ENCODE measurements around the gene ITPA.

DNA sequence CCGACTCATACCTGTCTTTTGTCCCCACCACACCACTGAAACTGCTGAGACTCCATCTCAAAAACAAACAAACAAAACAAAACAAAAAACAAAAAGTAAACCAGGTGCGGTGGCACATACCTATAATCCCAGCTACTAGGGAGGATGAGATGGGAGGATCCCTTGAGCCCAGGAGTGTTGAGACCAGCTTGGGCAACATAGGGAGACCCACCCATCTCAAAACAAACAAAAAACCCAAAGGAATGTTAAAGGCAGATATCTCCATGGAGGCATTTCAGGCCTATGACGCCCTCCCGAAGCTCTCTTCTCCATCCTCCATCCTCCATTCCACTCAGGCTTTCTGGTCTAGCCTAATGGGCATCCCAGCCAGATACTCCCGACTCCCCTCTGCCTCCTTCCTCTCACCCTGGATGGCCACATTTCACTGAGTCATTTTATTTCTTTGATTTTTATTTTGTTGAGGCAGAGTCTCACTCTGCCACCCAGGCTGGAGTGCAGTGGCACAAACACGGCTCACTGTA, 32.9 kb downstream of the ITPA start:
- TF ChIP-seq, protein P1, sequence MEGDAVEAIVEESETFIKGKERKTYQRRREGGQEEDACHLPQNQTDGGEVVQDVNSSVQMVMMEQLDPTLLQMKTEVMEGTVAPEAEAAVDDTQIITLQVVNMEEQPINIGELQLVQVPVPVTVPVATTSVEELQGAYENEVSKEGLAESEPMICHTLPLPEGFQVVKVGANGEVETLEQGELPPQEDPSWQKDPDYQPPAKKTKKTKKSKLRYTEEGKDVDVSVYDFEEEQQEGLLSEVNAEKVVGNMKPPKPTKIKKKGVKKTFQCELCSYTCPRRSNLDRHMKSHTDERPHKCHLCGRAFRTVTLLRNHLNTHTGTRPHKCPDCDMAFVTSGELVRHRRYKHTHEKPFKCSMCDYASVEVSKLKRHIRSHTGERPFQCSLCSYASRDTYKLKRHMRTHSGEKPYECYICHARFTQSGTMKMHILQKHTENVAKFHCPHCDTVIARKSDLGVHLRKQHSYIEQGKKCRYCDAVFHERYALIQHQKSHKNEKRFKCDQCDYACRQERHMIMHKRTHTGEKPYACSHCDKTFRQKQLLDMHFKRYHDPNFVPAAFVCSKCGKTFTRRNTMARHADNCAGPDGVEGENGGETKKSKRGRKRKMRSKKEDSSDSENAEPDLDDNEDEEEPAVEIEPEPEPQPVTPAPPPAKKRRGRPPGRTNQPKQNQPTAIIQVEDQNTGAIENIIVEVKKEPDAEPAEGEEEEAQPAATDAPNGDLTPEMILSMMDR (IDR thresholded peaks at IDR 0.05), result no peak
- no peak for TF ChIP-seq ZFX (IDR thresholded peaks at IDR 0.05; ENCODE audit: borderline replicate concordance)
